OCI-LY3 (cell line): ENCODE data around the gene ARHGEF17.

Experiments
- CTCF ChIP-seq: fragments of 200-600, 300-600 bp; sonication (generic); IDR thresholded peaks from 2 replicates; pipeline ENCODE4 v1.5.1; 2014; ENCODE audit warnings: antibody characterized with exemption, low read length, low read depth
- EZH2phosphoT487 ChIP-seq: fragments of 200-600 bp; shearing (Covaris generic); IDR thresholded peaks from 2 replicates; pipeline ENCODE4 v1.6.1; 2018; ENCODE audit warnings: antibody characterized with exemption, mixed run types, low read depth

GRCh38 chr11:73297702-73298101, 10.4 kb upstream of the ARHGEF17 start:
- TF ChIP-seq CTCF, result no peak
- TF ChIP-seq EZH2phosphoT487, result no peak
